Activated B cell treated with CpG ODN at 0.5 μM for 24 hours (primary cell): ENCODE measurements around the gene POU2AF3. TPM values are rescaled to one million over a fixed set of nuclear protein-coding genes. Genes with fewer than 3 reads are reported as not detected.

Source experiments
- ATAC-seq: fragments of 200-7000 bp; cut with Tn5 transposase; one replicate; pipeline ENCODE4 v1.10.0; 2021; ENCODE audit warnings: low read depth, mild to moderate bottlenecking, moderate library complexity
- CTCF ChIA-PET: fragments of 350-600 bp; sonication (Branson Sonifier 250); formaldehyde crosslinking; loops from one replicate; lab custom pipeline; 2021; ENCODE audit warnings: antibody characterized with exemption; lab: Charles Lee
- POLR2A ChIA-PET: fragments of 350-600 bp; sonication (Branson Sonifier 250); formaldehyde crosslinking; loops from one replicate; lab custom pipeline; 2021; ENCODE audit warnings: antibody characterized with exemption; lab: Charles Lee
- DNase-seq: peaks from one replicate; pipeline ENCODE4 v3.0.0; 2022
- H3K27ac Mint-ChIP-seq: one replicate; pipeline ENCODE4 v1.8.0; 2020; ENCODE audit warnings: mixed read lengths
- H3K27me3 Mint-ChIP-seq: one replicate; pipeline ENCODE4 v1.8.0; 2021; ENCODE audit warnings: mixed read lengths
- H3K36me3 Mint-ChIP-seq: one replicate; pipeline ENCODE4 v1.8.0; 2021; ENCODE audit warnings: low read depth, mixed read lengths
- H3K4me1 Mint-ChIP-seq: one replicate; pipeline ENCODE4 v1.8.0; 2021; ENCODE audit warnings: mixed read lengths
- H3K4me3 Mint-ChIP-seq: one replicate; pipeline ENCODE4 v1.8.0; 2020; ENCODE audit warnings: mild to moderate bottlenecking, mixed read lengths
- H3K9me3 Mint-ChIP-seq: one replicate; pipeline ENCODE4 v1.8.0; 2020; ENCODE audit warnings: mixed read lengths
- CTCF ChIP-seq: fragments of 200-600 bp; IDR thresholded peaks from one replicate; pipeline ENCODE4 v1.8.0; 2022; ENCODE audit warnings: antibody characterized with exemption, mild to moderate bottlenecking
- intact Hi-C: fragments of 100-400 bp; cut with micrococcal nuclease; formaldehyde crosslinking; loops from one replicate; pipeline ENCODE4 v1.15.1; 2024
- total RNA-seq: library from RNA; stranded (reverse); gene quantifications from 2 replicates; pipeline ENCODE4 v1.2.3, GENCODE V29; 2022

POU2AF3 gene
- total RNA-seq, 1 donor from 2014 or later, result 0.82 TPM

GRCh38 chr11:111327908-111328624 is 29.7 kb downstream of the POU2AF3 start:
- no peak for TF ChIP-seq CTCF
- DNase-seq, result no peak
- no peaks in the 10 kb centered on the region for H3K9me3 Mint-ChIP-seq
- peaks cover 5% of the 10 kb centered on the region for H3K4me1 Mint-ChIP-seq
- H3K36me3 Mint-ChIP-seq, result peaks cover 8% of the 10 kb centered on the region
- CTCF ChIA-PET, result interaction anchor here (1.0 to 2.0 kb wide), 3 partner anchors 94 to 126 kb away, joined by 3 to 7 read pairs (median 3); no protein-coding TSS in a partner anchor
- H3K27me3 Mint-ChIP-seq, result no peaks in the 10 kb centered on the region
- H3K4me3 Mint-ChIP-seq, result no peak overlapping the region
- no peak for ATAC-seq
- POLR2A ChIA-PET, result no interaction called here
- intact Hi-C loops, result no loop called here
- H3K27ac Mint-ChIP-seq, result no peak overlapping the region

- H3K4me3 Mint-ChIP-seq, result no peak overlapping the region
- H3K36me3 Mint-ChIP-seq, result peaks cover 16% of the 10 kb centered on the region
Observed at GRCh38 chr11:111329306-111330204, 31.2 kb downstream of the POU2AF3 start.

GRCh38 chr11:111330234-111330893 is 32.0 kb downstream of the POU2AF3 start:
- TF ChIP-seq CTCF, result no peak
- H3K4me1 Mint-ChIP-seq, result peaks cover 5% of the 10 kb centered on the region
- H3K4me3 Mint-ChIP-seq, result no peak overlapping the region
- no peak overlapping the region for H3K27ac Mint-ChIP-seq
- ChIA-PET POLR2A (no interaction called here), CTCF (no interaction called here)
- H3K27me3 Mint-ChIP-seq, result no peaks in the 10 kb centered on the region
- peaks cover 15% of the 10 kb centered on the region for H3K36me3 Mint-ChIP-seq
- no peak for ATAC-seq
- no peaks in the 10 kb centered on the region for H3K9me3 Mint-ChIP-seq
- intact Hi-C loops, result no loop called here
- no peak for DNase-seq

More at GRCh38 chr11:111329306-111330204, 31.2 kb downstream of the POU2AF3 start:
- TF ChIP-seq CTCF, result no peak
- no peaks in the 10 kb centered on the region for H3K9me3 Mint-ChIP-seq
- no peak for DNase-seq
- H3K27me3 Mint-ChIP-seq, result no peaks in the 10 kb centered on the region
- H3K4me1 Mint-ChIP-seq, result peaks cover 5% of the 10 kb centered on the region
- intact Hi-C loops, result no loop called here
- POLR2A ChIA-PET, result no interaction called here
- no peak for ATAC-seq
- CTCF ChIA-PET, result no interaction called here
- no peak overlapping the region for H3K27ac Mint-ChIP-seq

- CTCF ChIA-PET, result no interaction called here
- no peak for TF ChIP-seq CTCF
- ATAC-seq (no peak), DNase-seq (no peak)
- Mint-ChIP-seq H3K4me3 (no peak overlapping the region), H3K27me3 (no peaks in the 10 kb centered on the region), H3K4me1 (peaks cover 5% of the 10 kb centered on the region), H3K27ac (no peak overlapping the region), H3K9me3 (no peaks in the 10 kb centered on the region), H3K36me3 (peaks cover 19% of the 10 kb centered on the region)
- POLR2A ChIA-PET, result no interaction called here
- intact Hi-C loops, result no loop called here
Observed at GRCh38 chr11:111331711-111332479, 33.5 kb downstream of the POU2AF3 start.
